ENCODE measurements around the gene NUCB1.
"Not testable (repeated sequence)": the region's sequence is repeated elsewhere in the genome, so short reads cannot be mapped to it uniquely, and the experiment has no call there.

NUCB1 gene

GRCh38 chr19:48906324-48906723 is 6.2 kb downstream of the NUCB1 start:
- no peak for DNase-seq

- DNase-seq = no peak
These were observed 7.6 kb downstream of the NUCB1 start for GRCh38 chr19:48907671-48908070.

GRCh38 chr19:48909424-48910077 is 9.4 kb downstream of the NUCB1 start:
- not testable (repeated sequence) for DNase-seq

DNA sequence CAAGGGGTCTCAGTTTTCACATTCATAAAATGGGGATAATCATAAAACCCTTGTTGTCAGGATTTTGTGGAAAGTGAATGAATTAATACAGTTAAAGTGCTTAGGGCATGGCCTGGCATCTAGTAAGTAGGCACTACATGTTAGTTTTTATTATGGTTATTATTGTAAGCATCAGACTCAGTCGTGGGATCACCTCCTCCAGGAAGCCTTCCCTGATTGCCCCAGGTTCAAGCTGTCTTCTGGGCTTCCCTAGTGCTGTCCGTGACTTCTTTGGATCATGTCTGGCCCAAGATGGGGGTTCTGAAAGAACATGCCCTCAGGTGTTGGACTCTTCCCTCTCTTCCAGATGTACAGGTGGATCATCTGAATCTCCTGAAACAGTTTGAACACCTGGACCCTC is 10.7 kb downstream of the NUCB1 start:
- DNase-seq = no peak

GRCh38 chr19:48913114-48913889 is 13.2 kb downstream of the NUCB1 start:
- no peak for DNase-seq

GRCh38 chr19:48914181-48914580 is 14.1 kb downstream of the NUCB1 start:
- no peak for DNase-seq

DNA sequence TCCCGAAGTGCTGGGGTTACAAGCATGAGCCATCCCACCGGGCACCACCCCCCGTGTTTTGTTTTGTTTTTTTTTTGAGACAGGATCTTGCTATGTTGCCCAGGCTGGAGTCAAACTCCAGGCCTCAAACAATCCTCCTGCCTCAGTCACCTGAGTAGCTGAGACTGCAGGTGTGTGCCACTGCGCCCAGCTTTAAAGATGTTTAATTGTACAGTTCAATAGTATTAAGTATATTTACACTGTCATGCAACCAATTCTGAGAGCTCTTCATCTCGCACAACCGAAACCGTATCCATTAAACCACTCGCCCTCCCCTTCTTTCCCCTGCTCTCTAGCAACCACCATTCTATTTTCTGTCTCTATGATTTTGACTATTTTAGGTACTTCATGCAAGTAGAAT is 15.6 kb downstream of the NUCB1 start:
- DNase-seq = no peak

DNA sequence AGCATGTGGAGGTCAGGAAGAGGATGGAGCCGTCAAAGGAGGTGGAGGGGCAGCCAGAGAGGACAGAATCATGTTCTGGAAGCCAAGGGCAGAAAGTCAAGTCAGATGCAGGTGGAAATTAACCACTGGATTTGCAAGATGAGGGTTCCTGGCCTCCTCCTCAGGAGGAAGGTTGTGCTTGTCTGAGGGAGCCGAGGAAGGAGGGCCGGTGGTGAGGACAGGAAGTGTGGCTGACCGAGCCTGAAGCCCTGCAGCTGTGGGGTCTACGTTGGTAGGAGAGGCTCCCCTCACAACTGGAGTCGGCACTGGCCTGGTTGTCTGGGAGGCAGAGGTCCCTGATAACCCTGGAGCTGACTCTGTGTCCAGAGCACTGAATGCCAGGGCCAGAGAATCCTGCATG is 18.0 kb downstream of the NUCB1 start:
- DNase-seq = no peak

- DNase-seq = no peak
These were observed 18.7 kb downstream of the NUCB1 start for GRCh38 chr19:48918801-48919247.

DNA sequence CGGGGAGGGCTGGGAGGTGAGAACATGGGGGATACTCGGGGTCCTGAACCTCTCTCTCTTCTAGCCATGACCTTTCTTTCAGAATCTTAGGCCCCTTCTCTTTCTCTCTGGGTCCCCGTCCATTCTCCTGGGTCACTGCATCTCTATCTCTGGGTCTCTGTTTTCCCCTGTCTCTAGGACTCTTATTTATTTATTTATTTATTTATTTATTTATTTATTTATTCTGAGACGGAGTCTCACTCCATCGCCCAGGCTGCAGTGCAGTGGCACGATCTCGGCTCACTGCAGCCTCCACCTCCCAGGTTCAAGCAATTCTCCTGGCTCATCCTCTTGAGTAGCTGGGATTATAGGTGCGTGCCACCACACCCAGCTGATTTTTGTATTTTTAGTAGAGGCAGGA is 19.2 kb downstream of the NUCB1 start:
- DNase-seq = not testable (repeated sequence)

DNA sequence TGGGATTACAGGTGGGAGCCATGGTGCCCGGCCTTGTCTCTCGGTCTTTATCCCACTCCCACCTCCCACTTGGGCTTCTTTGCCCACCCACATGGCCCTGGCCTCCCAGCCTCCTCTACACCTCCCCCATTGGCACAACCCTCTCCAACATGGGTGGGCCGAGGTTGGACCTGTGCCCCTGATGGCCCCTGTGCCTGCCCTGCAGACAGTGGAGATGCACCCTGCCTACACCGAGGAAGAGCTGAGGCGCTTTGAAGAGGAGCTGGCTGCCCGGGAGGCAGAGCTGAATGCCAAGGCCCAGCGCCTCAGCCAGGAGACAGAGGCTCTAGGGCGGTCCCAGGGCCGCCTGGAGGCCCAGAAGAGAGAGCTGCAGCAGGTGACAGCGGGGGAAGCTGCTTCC is 20.8 kb downstream of the NUCB1 start:
- no peak for DNase-seq

DNA sequence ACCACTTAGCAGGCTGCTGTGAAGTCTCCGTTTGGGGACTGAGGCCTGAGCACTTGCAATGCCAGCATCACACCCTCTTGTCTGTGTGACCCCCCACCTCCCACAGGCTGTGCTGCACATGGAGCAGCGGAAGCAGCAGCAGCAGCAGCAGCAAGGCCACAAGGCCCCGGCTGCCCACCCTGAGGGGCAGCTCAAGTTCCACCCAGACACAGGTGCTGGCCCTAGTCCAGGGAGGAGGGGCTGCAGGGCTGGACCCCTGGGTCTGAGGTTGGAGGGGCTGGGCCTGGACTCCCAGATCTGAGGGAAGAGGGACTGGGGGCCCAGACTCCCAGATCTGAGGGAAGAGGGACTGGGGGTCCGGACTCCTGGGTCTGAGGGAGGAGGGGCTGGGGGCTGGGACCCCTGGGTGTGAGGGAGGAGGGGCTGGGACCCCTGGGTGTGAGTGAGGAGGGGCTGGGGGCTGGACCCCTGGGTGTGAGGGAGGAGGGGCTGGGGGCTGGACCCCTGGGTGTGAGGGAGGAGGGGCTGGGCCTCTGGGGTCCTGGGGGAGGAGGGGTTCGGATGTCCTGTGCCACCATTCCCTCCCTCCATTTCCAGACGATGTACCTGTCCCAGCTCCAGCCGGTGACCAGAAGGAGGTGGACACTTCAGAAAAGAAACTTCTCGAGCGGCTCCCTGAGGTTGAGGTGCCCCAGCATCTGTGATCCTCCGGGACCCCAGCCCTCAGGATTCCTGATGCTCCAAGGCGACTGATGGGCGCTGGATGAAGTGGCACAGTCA is 21.8 kb downstream of the NUCB1 start:
- no peak for DNase-seq

- no peak for DNase-seq
These were observed 22.7 kb downstream of the NUCB1 start for GRCh38 chr19:48922548-48923490.

DNA sequence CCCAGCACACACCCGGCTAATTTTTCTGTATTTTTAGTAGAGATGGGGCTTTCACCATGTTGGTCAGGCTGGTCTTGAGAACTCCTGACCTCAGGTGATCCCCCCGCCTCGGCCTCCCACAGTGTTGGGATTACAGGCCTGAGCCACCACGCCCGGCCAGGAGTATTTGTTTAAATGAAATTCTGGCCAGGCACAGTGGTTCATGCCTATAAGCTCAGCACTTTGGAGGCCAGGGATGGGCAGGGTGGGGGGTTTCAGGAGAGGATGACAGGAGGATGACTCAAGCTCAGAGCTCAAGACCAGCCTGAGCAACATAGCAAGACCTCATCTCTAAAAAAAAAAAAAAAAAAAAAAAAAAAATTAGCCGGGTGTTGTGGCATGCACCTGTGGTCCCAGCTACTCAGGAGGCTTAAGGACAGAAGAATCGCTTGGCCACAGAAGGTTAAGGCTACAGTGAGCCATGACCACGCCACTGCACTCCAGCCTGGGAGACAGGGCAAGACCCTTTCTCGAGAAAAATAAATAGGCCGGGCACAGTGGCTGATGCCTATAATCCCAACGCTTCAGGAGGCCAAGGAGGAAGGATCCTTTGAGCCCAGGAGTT is 25.2 kb downstream of the NUCB1 start:
- DNase-seq = no peak

GRCh38 chr19:48925890-48926289 is 25.8 kb downstream of the NUCB1 start:
- not testable (repeated sequence) for DNase-seq

DNA sequence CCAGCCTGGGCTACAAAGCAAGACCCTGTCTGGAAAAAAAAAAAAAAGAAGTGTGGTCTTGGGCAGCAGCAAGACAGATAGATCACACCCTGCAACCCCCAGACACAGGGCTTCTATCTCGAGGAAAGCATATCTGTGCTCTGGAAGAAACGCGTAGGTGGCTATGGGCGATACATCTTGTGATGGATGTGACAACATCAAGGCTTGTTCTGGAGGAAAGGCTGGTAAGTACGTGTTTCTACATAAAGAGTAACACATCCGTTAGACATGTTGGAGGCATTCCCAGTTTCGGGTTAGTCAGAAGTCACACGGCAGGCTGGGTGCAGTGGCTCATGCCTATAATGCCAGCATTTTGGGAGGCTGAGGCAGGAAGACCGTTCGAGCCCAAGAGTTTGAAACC is 26.8 kb downstream of the NUCB1 start:
- DNase-seq = no peak

GRCh38 chr19:48927692-48928091 is 27.6 kb downstream of the NUCB1 start:
- DNase-seq = not testable (repeated sequence)

DNA sequence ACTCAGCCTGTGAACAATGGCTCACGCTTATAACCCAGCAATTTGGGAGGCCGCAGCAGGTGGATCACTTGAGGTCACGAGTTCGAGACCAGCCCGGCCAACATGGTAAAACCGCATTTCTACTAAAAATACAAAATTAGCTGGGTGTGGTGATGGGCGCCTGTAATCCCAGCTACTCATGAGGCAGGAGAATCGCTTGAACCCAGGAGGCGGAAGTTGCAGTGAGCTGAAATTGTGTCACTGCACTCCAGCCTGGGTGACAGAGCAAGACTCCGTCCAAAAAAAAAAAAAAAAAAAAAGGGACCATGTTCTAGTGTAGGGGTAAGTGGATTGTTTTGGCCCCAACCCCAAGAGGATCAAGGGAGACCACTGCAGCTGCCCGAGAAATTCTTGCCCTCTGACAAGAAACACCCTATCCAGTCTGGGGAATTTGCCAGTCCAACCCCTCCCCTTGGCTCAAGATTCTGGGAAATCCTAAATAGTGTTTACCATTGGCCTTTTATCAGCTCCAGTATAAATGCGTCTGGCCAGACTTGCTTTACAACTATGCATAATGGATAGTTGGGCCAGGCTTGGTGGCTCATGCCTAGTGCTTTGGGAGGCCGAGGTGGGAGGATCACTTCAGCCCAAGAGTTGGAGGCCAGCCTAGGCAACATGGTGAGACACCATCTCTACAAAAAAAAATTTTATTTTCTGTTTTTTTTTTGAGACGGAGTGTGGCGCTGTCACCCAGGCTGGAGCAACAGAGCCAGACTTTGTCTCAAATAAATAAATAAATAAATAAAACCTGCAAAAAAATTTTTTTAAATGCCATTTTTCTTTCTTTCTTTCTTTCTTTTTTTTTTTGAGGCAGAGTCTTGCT is 28.3 kb downstream of the NUCB1 start:
- DNase-seq = no peak

- DNase-seq = no peak
These were observed 33.3 kb downstream of the NUCB1 start, which contains the start of gene DHDH for GRCh38 chr19:48933382-48933932. Gene DHDH, plus strand, starts transcription at chr19:48933699. Its CDS starts 23 bp downstream, at chr19:48933722.

DNA sequence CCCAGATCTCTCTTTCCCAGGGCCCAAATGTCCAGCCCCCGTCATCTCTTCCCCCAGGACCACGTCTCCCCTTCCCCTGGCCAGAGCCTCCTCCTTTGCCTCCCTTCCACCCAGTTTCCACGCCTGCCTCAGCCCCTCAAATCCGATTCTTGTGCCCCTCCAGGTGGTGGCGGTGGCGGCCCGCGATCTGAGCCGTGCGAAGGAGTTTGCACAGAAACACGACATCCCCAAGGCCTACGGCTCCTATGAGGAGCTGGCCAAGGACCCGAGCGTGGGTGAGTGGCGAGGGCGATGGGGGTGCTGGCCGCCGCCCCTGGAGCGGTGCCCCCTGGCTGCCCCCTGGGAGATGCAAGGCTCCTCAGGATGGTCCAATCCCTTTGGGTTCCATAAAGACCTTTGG is 34.7 kb downstream of the NUCB1 start:
- no peak for DNase-seq

GRCh38 chr19:48935864-48936263 is 35.8 kb downstream of the NUCB1 start:
- DNase-seq = no peak

All from GF-D8 (cell line).